Measurements from ENCODE around the gene NABP2. TPM values are rescaled to one million over a fixed set of nuclear protein-coding genes. Genes with fewer than 3 reads are reported as not detected.

Gene NABP2
- 60.9 and 65.0 TPM in 2 replicates for total RNA-seq (2014; rRNA removed; shearing (Covaris generic))

DNA sequence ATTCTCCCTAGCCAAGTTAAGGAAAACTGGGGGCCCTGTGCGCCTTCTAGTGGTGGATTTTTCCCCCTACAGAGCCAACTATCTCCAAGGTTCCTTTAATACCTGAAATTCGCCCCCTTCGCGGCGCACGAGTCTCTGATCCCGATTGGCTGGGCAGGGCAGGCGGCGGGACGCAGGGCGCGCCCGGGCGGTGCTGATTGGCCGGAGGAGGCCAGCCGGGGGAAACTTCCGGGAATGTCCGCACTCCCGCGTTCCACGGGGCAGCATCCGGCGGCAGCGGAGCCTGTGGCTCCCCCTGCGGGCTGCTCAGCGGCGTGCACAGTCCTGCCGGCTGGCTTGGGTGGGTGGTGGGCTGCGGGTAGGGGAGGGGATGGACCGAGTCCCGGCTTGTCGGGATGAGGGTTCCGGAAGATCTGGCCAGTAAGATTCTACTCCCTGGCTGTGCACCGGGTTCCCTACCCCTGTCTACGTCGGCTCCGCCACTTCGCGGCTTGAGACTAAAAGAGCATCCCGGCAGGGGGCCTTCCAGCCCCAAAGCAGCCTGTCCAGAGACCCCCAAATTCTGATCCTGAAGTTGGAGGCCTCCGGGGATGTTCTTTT lies at the start of gene NABP2:
Gene NABP2 (plus strand): TSS at position 241 of the 600 bp plus-strand sequence. CDS start 515 bp downstream, outside the sequence.
- DNase-seq (ENCODE audit: low spot score) = peak; percentile 95

DNA sequence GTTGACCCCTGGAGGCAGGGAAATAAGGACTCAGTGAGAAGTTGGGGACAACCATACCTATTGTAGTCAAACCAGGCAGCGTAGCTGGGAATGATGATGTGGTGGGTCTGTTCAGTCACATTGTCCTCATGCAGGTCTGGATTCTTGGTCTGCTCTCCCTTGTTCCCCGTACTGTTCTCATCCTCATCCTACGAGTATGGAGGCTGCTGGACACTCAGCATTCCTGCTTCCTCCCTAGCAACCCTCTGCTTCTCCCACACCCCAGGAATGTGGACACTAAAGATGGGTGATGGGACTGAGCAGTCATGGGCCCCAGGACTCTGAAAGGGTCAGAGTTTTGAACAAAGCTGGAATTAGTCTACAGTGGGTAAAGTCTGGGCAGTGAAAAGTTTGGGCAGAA lies 45.8 kb upstream of the NABP2 start:
- DNase-seq (ENCODE audit: low spot score) = no peak

DNA sequence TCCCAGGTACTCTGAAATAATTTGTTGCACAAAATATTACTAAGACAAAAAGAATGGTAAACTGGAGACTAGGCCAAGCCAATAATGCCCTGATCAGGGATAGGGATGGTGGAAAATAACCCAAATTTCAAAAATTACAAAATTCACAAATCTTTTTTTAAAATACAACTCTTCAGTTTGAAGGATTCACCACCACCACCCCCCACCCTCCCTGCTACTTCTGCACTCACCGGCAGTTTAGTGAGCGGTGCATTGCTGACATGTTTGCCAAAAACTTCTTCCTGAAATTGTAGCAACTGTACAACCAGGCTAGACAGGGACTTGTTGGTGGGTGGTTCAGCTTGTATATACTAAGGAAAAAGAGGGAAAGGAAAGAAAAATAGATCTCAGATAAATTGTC lies 37.2 kb upstream of the NABP2 start:
- no peak for DNase-seq (ENCODE audit: low spot score)

GRCh38 chr12:56188131-56188777 lies 35.9 kb upstream of the NABP2 start:
- no peak for DNase-seq (ENCODE audit: low spot score)

- no peak for DNase-seq (ENCODE audit: low spot score)
Measured at GRCh38 chr12:56188778-56189098, 35.4 kb upstream of the NABP2 start.

GRCh38 chr12:56189099-56189917 lies 34.8 kb upstream of the NABP2 start, which contains the start of gene SMARCC2:
SMARCC2 (minus strand) TSS chr12:56189483; CDS start chr12:56189461, 22 bp downstream.
- peak; percentile 82 for DNase-seq (ENCODE audit: low spot score)

- DNase-seq (ENCODE audit: low spot score) = peak; percentile 82
Measured at GRCh38 chr12:56189918-56190694, 34.0 kb upstream of the NABP2 start.

GRCh38 chr12:56190695-56191155 lies 33.4 kb upstream of the NABP2 start:
- DNase-seq (ENCODE audit: low spot score) = no peak

DNA sequence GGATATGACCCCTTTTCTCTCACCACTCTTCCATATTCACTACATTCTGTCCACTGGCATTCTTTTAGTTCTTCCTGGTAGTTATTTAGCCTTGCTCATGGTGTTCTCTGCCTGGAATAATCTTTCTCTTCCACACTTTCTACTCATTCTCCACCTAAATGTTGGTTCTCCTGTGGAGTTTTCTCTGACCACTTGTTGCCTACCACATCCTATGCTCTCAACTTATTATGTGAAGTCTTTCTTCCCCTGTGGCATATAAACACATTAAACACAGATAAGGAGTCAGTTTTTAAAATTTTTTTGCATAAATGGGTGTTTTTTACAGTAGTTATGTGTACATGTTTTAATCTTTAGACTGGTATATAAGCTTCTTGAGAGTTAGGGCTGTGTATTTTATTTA lies 31.6 kb upstream of the NABP2 start:
- no peak for DNase-seq (ENCODE audit: low spot score)

- peak; percentile 79 for DNase-seq (ENCODE audit: low spot score)
Measured at GRCh38 chr12:56193025-56193578, 31.0 kb upstream of the NABP2 start.

DNA sequence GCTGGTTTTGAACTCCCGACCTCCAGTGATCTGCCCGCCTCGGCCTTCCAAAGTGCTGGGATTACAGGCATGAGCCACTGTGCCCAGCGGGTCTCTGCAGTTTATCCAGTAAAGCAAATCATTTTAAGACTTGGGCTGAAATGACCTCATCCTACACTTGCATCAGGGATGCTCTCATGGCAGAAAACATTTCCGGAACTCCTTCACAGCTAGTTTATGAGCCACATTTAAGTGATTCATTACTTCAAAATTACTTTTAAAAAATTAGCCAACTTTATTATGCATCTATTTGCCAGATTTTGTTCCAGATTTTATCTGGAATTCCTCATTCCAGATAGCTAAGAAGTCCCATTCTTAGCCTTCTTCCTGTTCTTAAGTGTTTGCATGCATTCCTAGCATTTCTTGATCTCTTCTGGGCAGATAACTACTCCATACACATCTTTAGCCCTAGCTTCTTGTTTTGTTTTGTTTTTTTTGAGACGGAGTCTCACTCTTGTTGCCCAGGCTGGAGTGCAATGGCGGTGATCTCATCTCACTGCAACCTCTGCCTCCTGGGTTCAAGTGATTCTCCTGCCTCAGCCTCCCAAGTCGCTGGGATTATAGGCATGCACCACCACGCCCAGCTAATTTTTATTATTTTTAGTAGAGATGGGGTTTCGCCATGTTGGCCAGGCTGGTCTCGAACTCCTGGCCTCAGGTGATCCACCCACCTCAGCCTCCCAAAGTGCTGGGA lies 27.2 kb upstream of the NABP2 start:
- DNase-seq (ENCODE audit: low spot score) = peak; percentile 93

GRCh38 chr12:56197921-56198635 lies 26.1 kb upstream of the NABP2 start:
- no peak for DNase-seq (ENCODE audit: low spot score)

DNA sequence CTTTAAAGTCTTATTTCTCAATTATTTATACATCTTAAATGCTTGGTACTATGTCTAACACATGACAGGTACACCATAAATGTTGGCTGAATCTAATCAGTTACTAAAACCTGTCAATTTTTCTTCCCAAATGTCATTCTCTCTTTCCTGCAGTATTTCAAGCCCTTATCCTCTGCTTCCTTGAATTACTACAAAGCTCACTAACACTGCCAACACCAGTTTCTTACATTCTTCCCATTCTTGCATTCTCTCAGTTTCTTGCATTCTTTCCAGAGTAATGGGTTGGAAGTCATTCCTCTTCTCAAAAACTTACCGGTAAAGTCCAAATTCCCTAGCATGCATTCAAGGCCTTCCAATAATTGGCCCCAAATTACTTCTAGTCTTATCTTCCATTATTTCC lies 25.3 kb upstream of the NABP2 start:
- DNase-seq (ENCODE audit: low spot score) = no peak

DNA sequence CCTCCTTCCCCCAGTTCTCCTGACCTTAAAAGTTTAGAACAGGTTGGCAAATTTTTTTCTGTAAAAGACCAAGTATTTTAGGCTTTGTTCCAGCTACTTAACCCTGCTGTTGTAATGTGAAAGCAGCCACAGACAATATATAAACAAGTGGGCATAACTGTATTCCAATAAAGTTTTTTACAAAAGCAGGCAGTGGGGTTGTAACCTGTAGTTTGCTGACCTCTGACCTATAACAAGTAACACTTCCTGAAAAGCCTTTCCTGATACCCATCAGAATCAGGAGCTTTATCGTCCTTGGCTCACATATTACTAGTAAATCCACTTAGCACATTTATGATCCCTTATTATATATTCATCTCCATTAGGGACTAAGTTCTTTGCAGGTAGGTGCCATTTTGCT lies 21.8 kb upstream of the NABP2 start:
- DNase-seq (ENCODE audit: low spot score) = no peak

- DNase-seq (ENCODE audit: low spot score) = no peak
Measured at GRCh38 chr12:56202838-56203237, 21.3 kb upstream of the NABP2 start.

DNA sequence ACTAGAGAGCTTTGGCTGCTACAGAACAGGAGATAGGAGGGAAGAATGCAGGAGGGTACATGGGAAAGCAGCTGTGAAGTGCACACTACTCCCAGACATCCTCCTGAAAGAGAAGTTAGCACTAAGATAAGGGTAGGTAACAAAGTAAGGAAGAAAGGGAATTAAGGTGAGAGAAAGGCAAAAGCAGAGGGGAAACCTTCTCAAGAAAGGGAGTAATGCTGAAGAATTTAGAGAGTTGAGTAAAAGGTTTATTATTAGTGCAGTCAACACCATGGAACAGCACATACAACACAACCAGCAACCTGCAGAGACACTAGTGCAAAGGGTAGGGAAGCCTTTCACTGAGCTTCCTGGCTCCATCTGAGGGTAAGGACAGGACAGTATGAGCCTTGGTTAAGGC lies 19.9 kb upstream of the NABP2 start:
- DNase-seq (ENCODE audit: low spot score) = no peak

DNA sequence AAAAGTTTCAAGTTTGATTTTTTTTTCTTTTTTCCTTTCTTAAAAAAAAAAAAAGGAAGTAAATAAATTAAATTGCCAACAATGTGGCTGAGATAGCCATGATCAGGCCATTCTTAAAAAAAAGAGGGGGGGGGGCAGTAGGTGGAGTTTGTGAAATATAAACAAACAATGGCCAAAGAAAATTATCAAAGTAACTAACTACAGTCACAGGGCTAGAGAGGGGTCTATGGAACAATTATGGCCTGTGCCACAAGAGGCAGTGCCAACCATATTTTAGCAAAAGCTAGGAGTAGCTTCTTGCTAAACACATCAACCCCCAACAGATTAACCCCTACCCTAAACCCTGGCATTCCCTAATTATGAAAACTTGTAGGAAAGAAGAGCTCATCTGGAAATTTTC lies 18.7 kb upstream of the NABP2 start:
- no peak for DNase-seq (ENCODE audit: low spot score)

DNA sequence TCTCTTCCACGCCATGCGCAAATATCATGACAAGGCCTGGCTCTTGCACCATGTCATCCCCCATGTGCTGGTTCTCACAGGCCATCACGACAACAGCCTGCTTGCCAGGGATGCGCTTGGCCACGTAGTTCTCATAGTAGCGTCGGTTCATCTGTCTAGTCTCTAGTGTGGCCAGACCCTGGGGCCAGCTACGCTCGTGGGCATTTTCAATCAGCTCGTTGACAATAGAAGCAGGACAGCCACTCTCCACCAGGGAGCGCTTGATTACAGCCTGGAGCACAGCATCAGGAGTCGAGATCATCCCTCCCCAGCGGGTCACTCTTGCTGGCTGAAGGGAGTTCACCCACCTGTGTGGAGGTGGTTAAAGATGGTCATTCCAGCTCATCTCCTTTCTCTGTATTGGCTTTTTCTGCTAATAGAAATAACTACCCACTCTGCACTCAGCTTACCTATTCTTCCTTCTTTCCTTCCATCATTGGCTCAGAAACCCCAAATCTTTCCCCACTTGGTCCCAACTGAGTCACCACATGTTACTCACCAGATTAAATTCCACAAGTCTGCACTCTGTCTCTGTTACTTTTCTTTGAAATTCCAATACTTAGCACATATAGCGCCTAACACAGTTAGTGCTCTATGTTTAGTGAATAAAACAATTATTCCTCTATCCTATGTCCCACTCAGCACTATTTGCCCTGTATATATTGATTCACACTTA lies 17.5 kb upstream of the NABP2 start:
- DNase-seq (ENCODE audit: low spot score) = peak; percentile 50

DNA sequence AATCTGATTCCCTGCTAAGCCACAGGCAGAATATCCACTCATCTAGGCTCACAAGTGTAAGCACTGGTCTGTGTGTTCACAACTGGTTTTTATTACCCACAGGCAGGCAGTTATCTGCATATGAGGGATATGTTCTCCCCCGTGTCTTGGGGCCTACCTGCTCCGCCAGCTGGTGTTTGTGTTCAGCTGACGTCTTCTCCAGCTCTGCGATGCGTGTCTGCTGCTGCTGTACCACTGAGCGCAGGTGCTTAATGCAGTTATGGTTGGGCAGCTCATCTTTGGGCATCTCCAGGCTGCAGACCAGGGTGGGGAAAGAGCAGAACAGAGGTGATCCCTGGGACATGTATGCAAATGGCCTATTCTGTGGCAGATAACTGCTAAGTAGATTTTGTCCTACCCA lies 16.1 kb upstream of the NABP2 start:
- no peak for DNase-seq (ENCODE audit: low spot score)

DNA sequence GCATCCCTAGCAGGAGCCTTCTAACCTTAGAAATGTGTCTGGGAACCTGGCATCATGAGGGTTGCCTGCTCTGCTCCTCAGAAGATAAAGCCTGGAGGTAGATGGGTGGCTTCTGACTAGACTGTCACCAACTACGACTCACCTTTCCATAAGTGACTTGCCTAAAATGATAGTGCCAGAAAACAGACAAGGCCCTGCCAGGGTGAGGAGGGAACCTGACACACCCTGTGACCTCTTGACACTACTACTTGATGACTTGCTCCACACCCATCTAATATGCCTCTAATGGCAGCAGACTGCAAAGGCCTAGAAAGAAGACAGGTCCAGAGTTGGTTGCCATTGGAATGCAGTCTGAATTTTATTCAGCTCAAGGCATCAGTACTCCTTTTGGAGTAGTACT lies 11.8 kb upstream of the NABP2 start:
- DNase-seq (ENCODE audit: low spot score) = no peak
